SH-SY5Y (cell line): ENCODE data around the gene KLHL17.

Experiments used
- GATA2 ChIP-seq: IDR thresholded peaks from 2 replicates; pipeline ENCODE4 v1.6.1; 2011; ENCODE audit warnings: mild to moderate bottlenecking, low read depth, low read length
- GATA3 ChIP-seq: IDR thresholded peaks from 2 replicates; pipeline ENCODE4 v1.6.1; 2011; ENCODE audit warnings: low read depth, mild to moderate bottlenecking, low read length, moderate library complexity

- TF ChIP-seq GATA3 (no peak), GATA2 (no peak)
Observed at GRCh38 chr1:969260-969855, 9.0 kb downstream of the KLHL17 start.
